ENCODE results near the gene MCTS1. TPM values are rescaled to one million over a fixed set of nuclear protein-coding genes. Genes with fewer than 3 reads are reported as not detected.

Gene MCTS1
- total RNA-seq (2012; rRNA removed): 74.8 and 80.6 TPM in 2 replicates

DNA sequence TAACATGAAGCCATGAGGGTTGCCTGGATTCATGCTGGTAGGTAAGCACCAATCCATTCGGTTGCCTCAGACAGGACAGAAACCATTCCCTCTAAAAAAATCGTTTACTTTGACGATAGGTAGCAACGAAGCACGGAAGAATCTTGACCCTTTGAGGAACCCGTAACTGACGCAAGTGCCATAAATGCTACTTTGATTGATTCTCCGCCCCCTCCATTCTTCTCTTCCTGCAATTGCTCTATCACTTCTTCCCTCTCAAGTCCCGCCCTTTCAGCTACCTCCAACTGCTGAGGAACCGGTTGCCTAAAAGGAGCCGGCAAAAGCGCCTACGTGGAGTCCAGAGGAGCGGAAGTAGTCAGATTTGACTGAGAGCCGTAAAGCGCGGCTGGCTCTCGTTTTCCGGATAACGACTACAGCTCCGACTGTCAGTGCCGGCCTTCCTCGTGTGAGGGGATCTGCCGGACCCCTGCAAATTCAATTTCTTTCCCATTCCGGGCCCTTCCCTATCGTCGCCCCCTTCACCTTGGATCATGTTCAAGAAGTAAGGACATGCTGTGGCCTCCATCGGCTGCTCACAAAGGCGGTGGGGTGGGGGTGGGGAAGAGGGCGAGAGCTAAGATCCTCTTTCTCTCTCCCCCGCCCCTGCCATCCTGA lies at the start of gene MCTS1:
MCTS1 (plus strand) TSS at position 395 of the 654 bp plus-strand sequence; CDS start at position 531, 136 bp downstream.
- Histone ChIP-seq H3K9me3 (replicated peaks; ENCODE audit: low read length) (no peaks in the 10 kb centered on the region), H3K4me1 (ENCODE audit: control insufficient read depth, insufficient read depth, low read length) (no peaks in the 10 kb centered on the region), H3K4me3 (ENCODE audit: low read length) (peak within 1 kb of the TSS; percentile 79), H3K27me3 (ENCODE audit: control insufficient read depth, insufficient read depth, low read length) (no peaks in the 10 kb centered on the region), H3K4me2 (ENCODE audit: low read length) (peak within 1 kb of the TSS; percentile 75), H3K9ac (ENCODE audit: low read depth, low read length) (peak within 1 kb of the TSS; percentile 95), H3K36me3 (ENCODE audit: insufficient read depth, low read length) (peaks cover 8% of the 10 kb centered on the region)

GRCh38 chrX:120556251-120556650 lies 47.6 kb upstream of the MCTS1 start:
- H3K9ac ChIP-seq (ENCODE audit: low read depth, low read length): no peak overlapping the region
- peaks cover 6% of the 10 kb centered on the region for H3K4me1 ChIP-seq (ENCODE audit: control insufficient read depth, insufficient read depth, low read length)
- H3K36me3 ChIP-seq (ENCODE audit: insufficient read depth, low read length): peaks cover 19% of the 10 kb centered on the region
- no peak overlapping the region for H3K4me3 ChIP-seq (ENCODE audit: low read length)
- no peak overlapping the region for H3K4me2 ChIP-seq (ENCODE audit: low read length)
- no peaks in the 10 kb centered on the region for H3K9me3 ChIP-seq (replicated peaks; ENCODE audit: low read length)
- no peaks in the 10 kb centered on the region for H3K27me3 ChIP-seq (ENCODE audit: control insufficient read depth, insufficient read depth, low read length)

GRCh38 chrX:120559804-120560203 lies 44.1 kb upstream of the MCTS1 start:
- Histone ChIP-seq H3K4me1 (ENCODE audit: control insufficient read depth, insufficient read depth, low read length) (no peaks in the 10 kb centered on the region), H3K36me3 (ENCODE audit: insufficient read depth, low read length) (peaks cover 9% of the 10 kb centered on the region), H3K27me3 (ENCODE audit: control insufficient read depth, insufficient read depth, low read length) (no peaks in the 10 kb centered on the region), H3K9ac (ENCODE audit: low read depth, low read length) (peak overlapping the region; percentile 92), H3K4me2 (ENCODE audit: low read length) (peak overlapping the region; percentile 81), H3K9me3 (replicated peaks; ENCODE audit: low read length) (no peaks in the 10 kb centered on the region), H3K4me3 (ENCODE audit: low read length) (peak overlapping the region; percentile 86)

GRCh38 chrX:120560405-120560841 lies 43.5 kb upstream of the MCTS1 start:
- no peaks in the 10 kb centered on the region for H3K4me1 ChIP-seq (ENCODE audit: control insufficient read depth, insufficient read depth, low read length)
- no peaks in the 10 kb centered on the region for H3K9me3 ChIP-seq (replicated peaks; ENCODE audit: low read length)
- no peaks in the 10 kb centered on the region for H3K27me3 ChIP-seq (ENCODE audit: control insufficient read depth, insufficient read depth, low read length)
- peak overlapping the region; percentile 81 for H3K4me2 ChIP-seq (ENCODE audit: low read length)
- H3K9ac ChIP-seq (ENCODE audit: low read depth, low read length): peak overlapping the region; percentile 92
- peak overlapping the region; percentile 86 for H3K4me3 ChIP-seq (ENCODE audit: low read length)
- H3K36me3 ChIP-seq (ENCODE audit: insufficient read depth, low read length): peaks cover 8% of the 10 kb centered on the region

DNA sequence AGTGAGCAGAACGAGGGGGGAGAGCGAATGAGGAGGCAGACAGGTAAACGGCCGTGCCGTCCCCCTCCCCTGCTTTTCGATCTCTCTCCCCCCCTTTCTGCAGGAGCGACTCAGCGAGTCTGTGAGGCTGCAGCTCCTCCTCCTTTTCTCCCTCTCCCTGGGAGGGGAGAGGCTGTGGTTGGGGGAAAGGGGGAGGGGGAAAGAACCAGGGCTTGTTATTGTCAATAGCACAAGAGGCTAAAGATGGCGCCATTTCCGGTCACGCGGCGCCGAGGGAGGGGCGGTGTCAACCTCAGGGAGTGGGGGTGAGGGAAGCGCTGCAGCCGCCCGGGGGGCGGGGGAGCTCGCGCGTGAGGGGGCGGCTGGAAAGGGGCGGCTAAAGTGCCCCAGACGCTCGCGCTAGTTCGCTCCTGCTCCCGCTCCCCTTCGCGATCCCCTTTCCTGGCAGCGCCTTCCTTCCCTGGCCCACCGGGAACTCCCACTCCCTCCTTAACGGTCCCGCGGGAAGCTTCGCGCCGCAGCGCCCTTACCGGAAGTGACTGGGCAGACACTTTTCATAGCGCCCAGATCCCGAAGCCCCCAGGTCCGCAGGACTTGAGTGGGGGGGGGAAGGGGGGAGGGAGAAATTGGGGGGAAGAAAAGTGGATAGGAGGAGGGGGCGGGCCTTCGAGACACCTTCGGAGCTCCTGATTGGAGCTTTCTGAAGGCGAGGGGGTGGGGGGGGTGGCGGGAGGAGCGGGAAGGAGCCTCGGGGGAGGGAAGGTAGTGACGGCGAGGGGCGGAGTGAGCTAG lies 42.9 kb upstream of the MCTS1 start, which contains the start of gene CUL4B:
CUL4B (minus strand) TSS at position 121 of the 792 bp plus-strand sequence. CDS start 324 bp downstream, outside the sequence.
- H3K9me3 ChIP-seq (replicated peaks; ENCODE audit: low read length): no peaks in the 10 kb centered on the region
- H3K4me3 ChIP-seq (ENCODE audit: low read length): peak within 1 kb of the TSS; percentile 86
- H3K36me3 ChIP-seq (ENCODE audit: insufficient read depth, low read length): peaks cover 6% of the 10 kb centered on the region
- peak within 1 kb of the TSS; percentile 91 for H3K4me2 ChIP-seq (ENCODE audit: low read length)
- peak within 1 kb of the TSS; percentile 96 for H3K9ac ChIP-seq (ENCODE audit: low read depth, low read length)
- no peaks in the 10 kb centered on the region for H3K4me1 ChIP-seq (ENCODE audit: control insufficient read depth, insufficient read depth, low read length)
- no peaks in the 10 kb centered on the region for H3K27me3 ChIP-seq (ENCODE audit: control insufficient read depth, insufficient read depth, low read length)

DNA sequence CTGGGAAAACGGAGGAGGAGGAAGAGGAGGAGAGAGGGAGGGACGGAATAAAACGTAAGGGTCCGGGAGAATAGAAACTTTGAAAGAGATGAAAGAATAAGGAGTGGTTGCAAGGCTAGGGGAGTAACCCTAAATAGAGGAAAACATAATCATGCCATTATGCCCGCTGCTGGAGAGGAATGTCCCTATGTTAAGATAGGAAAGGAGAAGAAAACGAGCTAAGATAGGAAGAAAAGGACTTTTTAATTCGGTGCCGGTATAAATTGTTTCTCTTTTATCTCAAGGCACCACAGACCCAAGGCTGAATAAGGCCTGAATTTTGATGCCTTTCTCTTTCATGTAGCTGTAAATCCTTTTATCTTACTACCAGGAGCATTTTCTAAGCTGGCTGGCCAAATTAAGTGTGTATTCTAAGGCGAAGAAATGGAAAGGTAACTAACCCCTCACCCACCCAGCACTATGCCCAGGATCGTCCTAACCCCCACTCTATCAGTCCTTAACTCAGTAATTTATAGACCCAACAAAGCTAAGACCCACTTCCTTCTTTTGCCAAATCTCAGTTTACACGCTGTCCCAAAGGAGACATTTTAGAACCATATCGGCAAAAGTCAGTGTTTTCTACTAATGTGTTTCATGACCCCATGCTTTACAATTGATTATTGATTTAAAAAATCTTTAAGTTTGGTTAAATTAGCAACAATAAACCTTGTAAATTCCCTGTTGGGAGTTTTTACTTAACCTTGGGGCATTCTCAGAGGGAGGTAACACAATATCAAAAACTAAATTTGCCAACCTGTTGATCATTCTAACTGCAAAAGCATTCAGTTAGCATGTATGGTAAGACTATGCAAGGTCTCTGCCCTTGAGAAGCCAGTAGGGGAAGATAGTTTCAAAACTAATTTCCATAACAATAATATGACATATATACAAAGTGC lies 42.0 kb upstream of the MCTS1 start:
- peak overlapping the region; percentile 91 for H3K4me2 ChIP-seq (ENCODE audit: low read length)
- H3K36me3 ChIP-seq (ENCODE audit: insufficient read depth, low read length): no peaks in the 10 kb centered on the region
- no peaks in the 10 kb centered on the region for H3K27me3 ChIP-seq (ENCODE audit: control insufficient read depth, insufficient read depth, low read length)
- peak overlapping the region; percentile 96 for H3K9ac ChIP-seq (ENCODE audit: low read depth, low read length)
- peak overlapping the region; percentile 78 for H3K4me3 ChIP-seq (ENCODE audit: low read length)
- no peaks in the 10 kb centered on the region for H3K9me3 ChIP-seq (replicated peaks; ENCODE audit: low read length)
- no peaks in the 10 kb centered on the region for H3K4me1 ChIP-seq (ENCODE audit: control insufficient read depth, insufficient read depth, low read length)

DNA sequence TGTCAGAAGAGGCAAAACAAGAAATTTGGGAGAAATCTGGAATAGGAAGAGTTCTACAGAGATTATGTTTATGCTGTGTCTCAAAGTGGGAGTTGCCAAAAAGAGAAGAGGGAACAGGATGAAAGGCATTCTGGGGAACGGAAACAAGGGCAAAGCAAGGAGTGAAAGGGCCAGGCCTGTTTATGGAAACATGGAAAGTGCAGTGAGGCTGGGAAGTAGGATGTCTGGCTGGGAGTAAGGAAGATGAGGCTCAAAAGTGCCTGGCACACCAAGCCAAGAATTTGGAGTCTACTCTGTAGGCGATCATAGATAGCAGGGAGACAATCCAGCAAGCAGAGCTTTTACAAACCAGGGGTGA lies 41.4 kb upstream of the MCTS1 start:
- no peaks in the 10 kb centered on the region for H3K9me3 ChIP-seq (replicated peaks; ENCODE audit: low read length)
- no peak overlapping the region for H3K4me2 ChIP-seq (ENCODE audit: low read length)
- peak overlapping the region; percentile 96 for H3K9ac ChIP-seq (ENCODE audit: low read depth, low read length)
- H3K27me3 ChIP-seq (ENCODE audit: control insufficient read depth, insufficient read depth, low read length): no peaks in the 10 kb centered on the region
- no peaks in the 10 kb centered on the region for H3K4me1 ChIP-seq (ENCODE audit: control insufficient read depth, insufficient read depth, low read length)
- no peaks in the 10 kb centered on the region for H3K36me3 ChIP-seq (ENCODE audit: insufficient read depth, low read length)
- H3K4me3 ChIP-seq (ENCODE audit: low read length): no peak overlapping the region

DNA sequence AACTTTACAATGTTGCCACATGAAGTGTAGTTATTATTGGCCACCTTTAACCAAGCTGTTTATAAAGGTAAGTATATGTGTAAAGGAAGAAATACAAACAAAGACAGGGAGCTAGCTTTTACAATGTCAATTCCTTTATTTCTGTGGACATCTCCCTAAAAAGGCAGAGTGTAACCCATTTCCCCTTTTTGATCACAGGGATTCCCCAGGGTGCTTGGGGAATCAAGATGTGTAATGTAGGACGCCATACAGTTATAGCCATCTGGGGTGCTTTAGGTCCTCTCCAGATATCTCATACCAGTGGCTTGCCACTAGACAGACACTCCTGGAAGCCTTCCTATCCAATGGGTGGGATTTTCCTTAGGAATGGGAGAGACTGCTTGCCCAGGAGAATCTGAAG lies 39.0 kb upstream of the MCTS1 start:
- no peak overlapping the region for H3K4me3 ChIP-seq (ENCODE audit: low read length)
- H3K4me2 ChIP-seq (ENCODE audit: low read length): no peak overlapping the region
- no peaks in the 10 kb centered on the region for H3K4me1 ChIP-seq (ENCODE audit: control insufficient read depth, insufficient read depth, low read length)
- H3K36me3 ChIP-seq (ENCODE audit: insufficient read depth, low read length): no peaks in the 10 kb centered on the region
- no peaks in the 10 kb centered on the region for H3K27me3 ChIP-seq (ENCODE audit: control insufficient read depth, insufficient read depth, low read length)
- no peaks in the 10 kb centered on the region for H3K9me3 ChIP-seq (replicated peaks; ENCODE audit: low read length)
- no peak overlapping the region for H3K9ac ChIP-seq (ENCODE audit: low read depth, low read length)

DNA sequence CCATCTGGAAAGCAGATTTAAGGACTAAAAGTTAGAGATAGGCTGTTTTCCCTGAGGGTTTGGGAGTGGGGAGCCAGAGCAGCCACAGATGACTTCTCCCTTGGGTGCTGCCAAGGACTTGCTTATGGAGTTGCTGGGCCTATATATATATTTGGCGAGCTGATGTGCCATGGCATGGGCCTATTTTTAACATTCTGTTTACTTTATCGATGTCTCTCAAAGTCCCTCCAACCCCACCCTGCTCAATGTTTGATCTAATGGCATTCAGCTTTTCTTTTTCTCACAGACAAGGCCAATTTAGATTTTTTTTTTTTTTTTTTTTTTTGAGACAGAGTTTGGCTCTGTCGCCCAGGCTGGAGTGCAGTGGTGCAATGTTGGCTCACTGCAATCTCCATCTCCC lies 37.1 kb upstream of the MCTS1 start:
- H3K9me3 ChIP-seq (replicated peaks; ENCODE audit: low read length): no peaks in the 10 kb centered on the region
- H3K27me3 ChIP-seq (ENCODE audit: control insufficient read depth, insufficient read depth, low read length): no peaks in the 10 kb centered on the region
- no peak overlapping the region for H3K9ac ChIP-seq (ENCODE audit: low read depth, low read length)
- no peak overlapping the region for H3K4me2 ChIP-seq (ENCODE audit: low read length)
- no peaks in the 10 kb centered on the region for H3K36me3 ChIP-seq (ENCODE audit: insufficient read depth, low read length)
- H3K4me1 ChIP-seq (ENCODE audit: control insufficient read depth, insufficient read depth, low read length): no peaks in the 10 kb centered on the region
- no peak overlapping the region for H3K4me3 ChIP-seq (ENCODE audit: low read length)

DNA sequence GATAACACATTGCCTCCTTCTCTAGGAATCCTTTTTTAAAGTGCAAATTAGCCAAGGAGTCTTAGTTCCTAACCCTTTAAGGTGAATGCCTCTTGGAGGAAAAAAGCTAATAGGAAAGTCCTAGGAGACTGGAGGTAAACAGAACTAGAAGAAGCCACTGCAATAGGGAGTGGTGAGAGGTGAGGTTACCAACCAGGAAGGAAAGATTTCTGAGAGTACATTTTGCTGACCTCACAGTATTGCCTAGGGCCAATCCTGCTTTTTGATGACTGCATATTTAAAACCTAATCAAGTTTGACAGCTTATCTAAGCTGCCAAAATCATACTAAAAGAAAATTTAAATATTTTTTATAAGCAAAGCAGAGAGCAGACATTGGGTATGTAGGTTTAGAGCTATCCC lies 35.9 kb upstream of the MCTS1 start:
- Histone ChIP-seq H3K4me3 (ENCODE audit: low read length) (no peak overlapping the region), H3K27me3 (ENCODE audit: control insufficient read depth, insufficient read depth, low read length) (no peaks in the 10 kb centered on the region), H3K36me3 (ENCODE audit: insufficient read depth, low read length) (no peaks in the 10 kb centered on the region), H3K4me2 (ENCODE audit: low read length) (no peak overlapping the region), H3K9ac (ENCODE audit: low read depth, low read length) (no peak overlapping the region), H3K4me1 (ENCODE audit: control insufficient read depth, insufficient read depth, low read length) (no peaks in the 10 kb centered on the region), H3K9me3 (replicated peaks; ENCODE audit: low read length) (no peaks in the 10 kb centered on the region)

- no peaks in the 10 kb centered on the region for H3K9me3 ChIP-seq (replicated peaks; ENCODE audit: low read length)
- H3K4me2 ChIP-seq (ENCODE audit: low read length): no peak overlapping the region
- H3K4me1 ChIP-seq (ENCODE audit: control insufficient read depth, insufficient read depth, low read length): no peaks in the 10 kb centered on the region
- no peak overlapping the region for H3K9ac ChIP-seq (ENCODE audit: low read depth, low read length)
- H3K27me3 ChIP-seq (ENCODE audit: control insufficient read depth, insufficient read depth, low read length): no peaks in the 10 kb centered on the region
- H3K4me3 ChIP-seq (ENCODE audit: low read length): no peak overlapping the region
- H3K36me3 ChIP-seq (ENCODE audit: insufficient read depth, low read length): no peaks in the 10 kb centered on the region
Observed at GRCh38 chrX:120568609-120569008, 35.3 kb upstream of the MCTS1 start.

Measured in skeletal muscle satellite cell (primary cell).